Pancreas (tissue), 10 donors: ENCODE results near the gene NTMT2. TPM values are rescaled to one million over a fixed set of nuclear protein-coding genes. Genes with fewer than 3 reads are reported as not detected.
A peak's percentile ranks its signal among the peaks of the same experiment; 100 is the strongest.
"Not testable (repeated sequence)": the region's sequence is repeated elsewhere in the genome, so short reads cannot be mapped to it uniquely, and the experiment has no call there.

Source experiments
- ATAC-seq, 4 donors: fragments of 200-7000 bp; cut with Tn5 transposase; one replicate each; pipeline versions ENCODE4 v1.8.0 to v1.9.1; 2020; ENCODE audit warnings: mild to moderate bottlenecking in 4 of 4, moderate library complexity in 4 of 4
- DNase-seq, 6 donors: peaks; one replicate each; pipeline ENCODE4 v3.0.0-alpha.2; 2020
- FAIRE-seq: peaks from 2 replicates; lab custom pipeline; 2012; peaks lifted over from hg19 to GRCh38; lab: Jason Lieb, UNC
- H3K27ac ChIP-seq, 4 donors: fragments of 200-600 bp; sonication (generic); 1 replicate in 3 of 4; 2 replicates in 1 of 4; pipeline versions ENCODE4 v1.5.0 to v1.8.0; 2020
- H3K27me3 ChIP-seq, 4 donors: fragments of 200-600 bp; one replicate each; pipeline ENCODE4 v1.8.0; 2021
- H3K36me3 ChIP-seq, 3 donors: fragments of 200-600 bp; sonication (generic) in 1 of 3; one replicate each; pipeline versions ENCODE4 v1.5.0 to v1.8.0; 2020 to 2021
- H3K4me1 ChIP-seq, 3 donors: fragments of 200-600 bp; one replicate each; pipeline ENCODE4 v1.8.0; 2021
- H3K4me3 ChIP-seq, 4 donors: fragments of 200-600 bp; sonication (generic) in 2 of 4; one replicate each; pipeline versions ENCODE4 v1.5.0 to v1.8.0; 2020 to 2021
- H3K9me3 ChIP-seq, 4 donors: fragments of 200-600 bp; one replicate each; pipeline ENCODE4 v1.8.0; 2021
- WGBS, 2 donors: extraction: QIAGEN DNeasy Blood & Tissue Kit; methylation state at CpG; one replicate each; pipeline ENCODE4 v1.1.7; 2013; 5-methylcytosine and 5-hydroxymethylcytosine counted together
- intact Hi-C, 3 donors: fragments of 100-400 bp; cut with DNase I; formaldehyde crosslinking; loops; one replicate each; pipeline versions ENCODE4 v1.11.1 to v1.14.2; 2022
- polyA plus RNA-seq, 2 donors: library from polyadenylated mRNA; stranded (reverse); fragments of 200-250 nt; gene quantifications; one replicate each; pipeline ENCODE4 v1.2.3, GENCODE V29; 2013
- total RNA-seq, 6 donors: library from RNA; stranded (reverse); fragmentation: NEBNext Ultra II Directional in 4 of 6; extraction: Animal tissue kit (Norgen Biotek cat#: 25700) in 4 of 6; gene quantifications; one replicate each; pipeline versions ENCODE4 v1.2.1 to v1.2.4, GENCODE V29; 2021 to 2023
- TF ChIP-seq, protein P1 (sequence below), 4 donors: fragments of 200-600 bp; sonication (generic) in 3 of 4; IDR thresholded peaks; one replicate each; pipeline versions ENCODE4 v1.5.0 to v1.8.0; 2021; ENCODE audit warnings: antibody characterized with exemption in 4 of 4
- donor health status: healthy with polysubstance abuse.
- donor health status: DM: no; HTN: no; CAD: no; lungs with moderate emphysema.
- donor health status: DM: no; HTN: no; CAD: no.
- donor health status: control.
- donor health status: control.
- donor health status: Bipolar disorder and iron deficiency.
- donor health status: DM: yes; HTN: yes; CAD: no.
- donor health status: DM: no; HTN: no; CAD: no.
- donor health status: DM: no; HTN: no; CAD: no.
- donor health status: DM: yes; HTN: yes; CAD: no.

NTMT2 gene
- total and polyA plus RNA-seq, 8 donors: not detected

- no peak for FAIRE-seq
- Histone ChIP-seq H3K4me1 (peaks cover 0 to 6% (median 0%) of the 10 kb centered on the region in 3 donors), H3K9me3 (no peaks in the 10 kb centered on the region), H3K36me3 (no peaks in the 10 kb centered on the region), H3K27me3 (no peaks in the 10 kb centered on the region), H3K27ac (no peak overlapping the region), H3K4me3 (no peak overlapping the region)
- DNase-seq: no peak
- ATAC-seq: no peak
- WGBS, 2 donors: 69 to 75% methylated on average over 7 of the region's 7 CpGs
- TF ChIP-seq, protein P1, sequence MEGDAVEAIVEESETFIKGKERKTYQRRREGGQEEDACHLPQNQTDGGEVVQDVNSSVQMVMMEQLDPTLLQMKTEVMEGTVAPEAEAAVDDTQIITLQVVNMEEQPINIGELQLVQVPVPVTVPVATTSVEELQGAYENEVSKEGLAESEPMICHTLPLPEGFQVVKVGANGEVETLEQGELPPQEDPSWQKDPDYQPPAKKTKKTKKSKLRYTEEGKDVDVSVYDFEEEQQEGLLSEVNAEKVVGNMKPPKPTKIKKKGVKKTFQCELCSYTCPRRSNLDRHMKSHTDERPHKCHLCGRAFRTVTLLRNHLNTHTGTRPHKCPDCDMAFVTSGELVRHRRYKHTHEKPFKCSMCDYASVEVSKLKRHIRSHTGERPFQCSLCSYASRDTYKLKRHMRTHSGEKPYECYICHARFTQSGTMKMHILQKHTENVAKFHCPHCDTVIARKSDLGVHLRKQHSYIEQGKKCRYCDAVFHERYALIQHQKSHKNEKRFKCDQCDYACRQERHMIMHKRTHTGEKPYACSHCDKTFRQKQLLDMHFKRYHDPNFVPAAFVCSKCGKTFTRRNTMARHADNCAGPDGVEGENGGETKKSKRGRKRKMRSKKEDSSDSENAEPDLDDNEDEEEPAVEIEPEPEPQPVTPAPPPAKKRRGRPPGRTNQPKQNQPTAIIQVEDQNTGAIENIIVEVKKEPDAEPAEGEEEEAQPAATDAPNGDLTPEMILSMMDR (IDR thresholded peaks at IDR 0.05): no peak
- intact Hi-C loops: no loop called here
Measured at GRCh38 chr1:170166518-170167180, 20.9 kb downstream of the NTMT2 start.

DNA sequence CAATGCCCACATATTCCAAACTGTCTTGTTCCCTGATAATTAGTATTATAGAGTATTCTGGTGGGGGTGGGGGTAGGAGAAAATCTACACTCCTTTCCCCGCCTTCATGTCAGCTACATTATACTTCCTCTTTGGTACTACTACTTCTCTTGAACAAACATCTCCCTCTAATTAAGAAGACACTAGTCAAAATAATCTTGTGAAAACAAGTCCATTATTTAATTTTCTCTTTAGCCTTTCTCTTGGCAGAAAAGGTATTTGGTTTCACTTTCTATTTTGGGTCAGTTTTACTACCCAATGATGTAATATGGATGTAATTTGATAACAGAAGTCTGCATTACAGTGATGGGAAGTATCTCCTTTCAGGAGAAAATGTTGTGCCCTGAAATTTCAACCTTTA is 22.5 kb downstream of the NTMT2 start:
- H3K36me3 ChIP-seq: no peaks in the 10 kb centered on the region
- FAIRE-seq: peak; percentile 29
- intact Hi-C loops: no loop called here
- H3K27ac ChIP-seq: peak overlapping the region in 2 of 4 donors; percentile 35 to 37
- H3K4me1 ChIP-seq: peaks cover 0 to 2% (median 0%) of the 10 kb centered on the region in 3 donors
- WGBS, 2 donors: 47 to 62% methylated on average over 1 of the region's 1 CpG
- no peak overlapping the region for H3K4me3 ChIP-seq
- H3K27me3 ChIP-seq: no peaks in the 10 kb centered on the region
- ATAC-seq: peak in 2 of 4 donors; percentile 41 to 69
- DNase-seq: no peak
- TF ChIP-seq, protein P1 (IDR thresholded peaks at IDR 0.05): no peak
- no peaks in the 10 kb centered on the region for H3K9me3 ChIP-seq

GRCh38 chr1:170170513-170170912 is 24.8 kb downstream of the NTMT2 start:
- H3K27me3 ChIP-seq, ATAC-seq, H3K27ac ChIP-seq, intact Hi-C loops, H3K36me3 ChIP-seq, H3K4me3 ChIP-seq, DNase-seq, H3K4me1 ChIP-seq, FAIRE-seq, H3K9me3 ChIP-seq: not testable (repeated sequence)
- 49 to 74% methylated on average over 4 of the region's 4 CpGs for WGBS, 2 donors

- H3K4me1 ChIP-seq: no peaks in the 10 kb centered on the region
- intact Hi-C loops: no loop called here
Measured at GRCh38 chr1:170174395-170174794, 28.6 kb downstream of the NTMT2 start.

GRCh38 chr1:170175041-170175440 is 29.3 kb downstream of the NTMT2 start:
- H3K4me3 ChIP-seq: no peak overlapping the region
- H3K36me3 ChIP-seq: no peaks in the 10 kb centered on the region
- no peaks in the 10 kb centered on the region for H3K4me1 ChIP-seq
- WGBS, 2 donors: 65 to 71% methylated on average over 5 of the region's 5 CpGs
- no peak overlapping the region for H3K27ac ChIP-seq
- H3K27me3 ChIP-seq: no peaks in the 10 kb centered on the region
- TF ChIP-seq, protein P1 (IDR thresholded peaks at IDR 0.05): no peak
- FAIRE-seq: no peak
- intact Hi-C loops: no loop called here
- DNase-seq: no peak
- no peaks in the 10 kb centered on the region for H3K9me3 ChIP-seq
- no peak for ATAC-seq

More at GRCh38 chr1:170174395-170174794, 28.6 kb downstream of the NTMT2 start:
- FAIRE-seq (no peak), ATAC-seq (no peak), DNase-seq (no peak)
- H3K27ac ChIP-seq: no peak overlapping the region
- no peaks in the 10 kb centered on the region for H3K27me3 ChIP-seq
- 69 to 72% methylated on average over 7 of the region's 7 CpGs for WGBS, 2 donors
- H3K4me3 ChIP-seq: no peak overlapping the region
- no peaks in the 10 kb centered on the region for H3K36me3 ChIP-seq
- no peaks in the 10 kb centered on the region for H3K9me3 ChIP-seq
- TF ChIP-seq, protein P1 (IDR thresholded peaks at IDR 0.05): no peak
